NCI-H1436 (cell line): ENCODE results near the gene PCDHA5.

Experiments used
- DNase-seq: peaks from one replicate; lab custom pipeline; 2025; lab: John Stamatoyannopoulos, UW

PCDHA5 gene

GRCh38 chr5:140862441-140863295 lies 41.3 kb downstream of the PCDHA5 start:
- DNase-seq = no peak

- DNase-seq = peak; percentile 41
Measured at GRCh38 chr5:140868721-140869554, 47.5 kb downstream of the PCDHA5 start, which contains the start of gene PCDHA11. Gene PCDHA11, plus strand, starts transcription at chr5:140868957. Its CDS starts 147 bp downstream, at chr5:140869104.

- DNase-seq = no peak
Measured at GRCh38 chr5:140869555-140869886, 48.1 kb downstream of the PCDHA5 start.

- DNase-seq = no peak
Measured at GRCh38 chr5:140870221-140871201, 49.1 kb downstream of the PCDHA5 start.
